NOMO-1 treated with DMSO at 0.1 percent for 48 hours (cell line): Measurements from ENCODE around the gene ERMARD.
A peak's percentile ranks its signal among the peaks of the same experiment; 100 is the strongest.

Experiments
- DNase-seq: peaks from one replicate; lab custom pipeline; 2025; ENCODE audit not compliant: unreplicated experiment; lab: John Stamatoyannopoulos, UW

Gene ERMARD

GRCh38 chr6:169751242-169752073 lies at the start of gene ERMARD, which contains the start of gene DYNLT2:
Gene ERMARD (plus strand): TSS chr6:169751622. CDS start chr6:169751658, 36 bp downstream.
Gene DYNLT2 (minus strand): TSS chr6:169751572. CDS start chr6:169751458, 114 bp downstream.
- peak; percentile 80 for DNase-seq

GRCh38 chr6:169701954-169702839 lies 49.2 kb upstream of the ERMARD start, which contains the start of the genes C6orf120 and WDR27:
Gene C6orf120 (plus strand): TSS chr6:169702126. CDS start chr6:169702460, 334 bp downstream.
Gene WDR27 (minus strand): TSS chr6:169702029. CDS start chr6:169689005, 13,024 bp downstream.
- peak; percentile 89 for DNase-seq

GRCh38 chr6:169702840-169703246 lies 48.6 kb upstream of the ERMARD start:
- DNase-seq, result no peak

GRCh38 chr6:169707772-169708171 lies 43.6 kb upstream of the ERMARD start:
- DNase-seq, result no peak

- DNase-seq, result no peak
Observed at GRCh38 chr6:169709293-169709692, 42.1 kb upstream of the ERMARD start.

- no peak for DNase-seq
Observed at GRCh38 chr6:169710009-169710408, 41.4 kb upstream of the ERMARD start.

GRCh38 chr6:169714178-169714577 lies 37.2 kb upstream of the ERMARD start:
- no peak for DNase-seq

GRCh38 chr6:169714595-169714994 lies 36.8 kb upstream of the ERMARD start:
- DNase-seq, result no peak

GRCh38 chr6:169719117-169719516 lies 32.3 kb upstream of the ERMARD start:
- no peak for DNase-seq

- peak; percentile 60 for DNase-seq
Observed at GRCh38 chr6:169720207-169720855, 31.1 kb upstream of the ERMARD start.

- DNase-seq, result peak; percentile 47
Observed at GRCh38 chr6:169722362-169723199, 28.8 kb upstream of the ERMARD start.

GRCh38 chr6:169723200-169723909 lies 28.1 kb upstream of the ERMARD start:
- peak; percentile 44 for DNase-seq

GRCh38 chr6:169723991-169724493 lies 27.4 kb upstream of the ERMARD start:
- DNase-seq, result no peak

GRCh38 chr6:169724494-169725124 lies 26.8 kb upstream of the ERMARD start, which contains the start of gene PHF10:
Gene PHF10 (minus strand): TSS chr6:169724500. CDS start chr6:169723931, 569 bp downstream.
- DNase-seq, result peak; percentile 28

- no peak for DNase-seq
Observed at GRCh38 chr6:169725125-169726048, 26.0 kb upstream of the ERMARD start.

GRCh38 chr6:169726049-169726400 lies 25.4 kb upstream of the ERMARD start:
- no peak for DNase-seq

- no peak for DNase-seq
Observed at GRCh38 chr6:169726963-169727362, 24.5 kb upstream of the ERMARD start.

GRCh38 chr6:169729961-169730360 lies 21.5 kb upstream of the ERMARD start:
- DNase-seq, result no peak
